Adipocyte (in vitro differentiated cells): ENCODE results near the gene ACTN2.
A peak's percentile ranks its signal among the peaks of the same experiment; 100 is the strongest.
"Not testable (repeated sequence)": the region's sequence is repeated elsewhere in the genome, so short reads cannot be mapped to it uniquely, and the experiment has no call there.

ENCODE experiments used
- DNase-seq: peaks from one replicate; pipeline ENCODE4 v3.0.0-alpha.2; 2015; ENCODE audit warnings: low read depth
- H3K27me3 ChIP-seq: replicated peaks from 2 replicates; pipeline ENCODE4 v1.7.0; 2013; ENCODE audit warnings: mild to moderate bottlenecking, low read length, moderate library complexity; ENCODE audit not compliant: control insufficient read depth, insufficient read depth
- H3K36me3 ChIP-seq: 2 replicates; pipeline ENCODE4 v1.7.0; 2013; ENCODE audit warnings: low read length, mild to moderate bottlenecking, moderate library complexity; ENCODE audit not compliant: control insufficient read depth, insufficient read depth, severe bottlenecking
- H3K4me1 ChIP-seq: 2 replicates; pipeline ENCODE4 v1.7.0; 2013; ENCODE audit warnings: mild to moderate bottlenecking, low read length, moderate library complexity; ENCODE audit not compliant: control insufficient read depth, insufficient read depth
- H3K4me3 ChIP-seq: 2 replicates; pipeline ENCODE4 v1.7.0; 2013; ENCODE audit warnings: mild to moderate bottlenecking, low read length, moderate library complexity
- H3K9ac ChIP-seq: 2 replicates; pipeline ENCODE4 v1.7.0; 2013; ENCODE audit warnings: mild to moderate bottlenecking, low read length, moderate library complexity
- H3K9me3 ChIP-seq: 2 replicates; pipeline ENCODE4 v1.7.0; 2013; ENCODE audit warnings: mild to moderate bottlenecking, low read length, moderate library complexity; ENCODE audit not compliant: control insufficient read depth

The ACTN2 gene

DNA sequence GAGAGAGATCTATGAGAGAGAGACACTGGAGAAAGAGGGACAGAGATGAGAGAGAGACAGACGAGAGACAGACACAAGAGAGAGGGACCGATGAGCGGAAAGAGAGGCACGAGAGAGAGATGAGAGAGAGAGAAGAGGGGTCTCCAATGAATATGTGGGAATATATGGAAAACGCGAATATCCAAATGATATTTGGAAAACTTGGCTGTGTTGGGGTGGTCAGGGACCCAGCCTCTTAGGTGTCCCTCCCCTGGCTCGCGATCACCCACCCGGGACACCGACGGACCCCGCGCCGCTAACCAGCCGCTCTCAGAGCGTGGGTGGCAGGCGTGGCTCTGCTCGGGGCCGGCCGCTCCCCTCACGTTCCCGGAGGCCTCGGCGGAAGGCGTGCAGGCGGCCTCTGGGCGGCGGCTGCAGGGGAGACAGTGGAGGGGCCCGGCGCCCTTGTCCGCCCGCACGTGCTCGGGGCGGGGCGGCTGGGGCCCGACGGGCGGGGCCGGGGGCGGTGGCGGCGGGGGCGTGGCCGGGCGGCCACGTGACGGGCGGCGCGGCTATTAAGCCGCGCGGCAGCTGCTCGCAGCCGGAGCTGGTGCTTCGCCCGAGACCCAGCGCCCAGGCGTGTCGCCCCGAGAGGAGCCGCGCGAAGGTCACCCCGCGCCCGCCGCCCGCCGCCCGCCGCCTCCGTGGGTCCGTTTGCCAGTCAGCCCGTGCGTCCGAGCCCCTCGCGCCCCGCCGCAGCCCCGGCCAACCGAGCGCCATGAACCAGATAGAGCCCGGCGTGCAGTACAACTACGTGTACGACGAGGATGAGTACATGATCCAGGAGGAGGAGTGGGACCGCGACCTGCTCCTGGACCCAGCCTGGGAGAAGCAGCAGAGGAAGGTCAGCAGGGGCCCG lies at the start of gene ACTN2:
ACTN2 (plus strand) TSS at position 583 of the 898 bp plus-strand sequence; CDS start at position 758, 175 bp downstream.
- Histone ChIP-seq H3K9ac (no peak within 1 kb of the TSS), H3K4me3 (peak within 1 kb of the TSS; percentile 73), H3K9me3 (no peaks in the 10 kb centered on the region), H3K27me3 (peaks cover 25% of the 10 kb centered on the region), H3K36me3 (no peaks in the 10 kb centered on the region), H3K4me1 (peaks cover 2% of the 10 kb centered on the region)
- DNase-seq = peak; percentile 27

GRCh38 chr1:236638945-236639344 lies 47.4 kb upstream of the ACTN2 start:
- no peaks in the 10 kb centered on the region for H3K27me3 ChIP-seq
- H3K4me1 ChIP-seq = no peaks in the 10 kb centered on the region
- H3K36me3 ChIP-seq = no peaks in the 10 kb centered on the region
- no peak overlapping the region for H3K4me3 ChIP-seq
- no peak overlapping the region for H3K9ac ChIP-seq
- no peaks in the 10 kb centered on the region for H3K9me3 ChIP-seq
- no peak for DNase-seq

DNA sequence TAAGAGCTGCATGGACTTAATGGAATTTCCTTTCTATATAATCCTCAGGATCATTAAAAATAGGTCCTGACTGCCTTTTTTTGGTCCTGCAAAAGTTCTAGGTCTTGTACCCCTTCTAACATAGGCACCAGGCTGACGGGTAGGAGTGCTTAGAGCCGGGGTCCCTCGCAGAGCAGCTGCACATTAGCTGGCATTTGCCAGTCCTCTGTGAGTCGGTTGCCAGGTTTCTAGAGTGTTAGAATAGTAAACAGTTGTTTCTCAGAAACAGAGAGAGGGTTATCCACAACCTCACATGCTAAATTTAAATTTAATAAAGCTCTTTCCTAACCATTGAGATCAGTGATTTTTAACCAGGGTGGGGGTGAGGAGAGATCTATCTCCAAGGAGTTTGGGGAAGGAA lies 46.6 kb upstream of the ACTN2 start:
- Histone ChIP-seq H3K9me3 (no peaks in the 10 kb centered on the region), H3K4me3 (no peak overlapping the region), H3K4me1 (no peaks in the 10 kb centered on the region), H3K9ac (no peak overlapping the region), H3K36me3 (no peaks in the 10 kb centered on the region), H3K27me3 (no peaks in the 10 kb centered on the region)
- no peak for DNase-seq

DNA sequence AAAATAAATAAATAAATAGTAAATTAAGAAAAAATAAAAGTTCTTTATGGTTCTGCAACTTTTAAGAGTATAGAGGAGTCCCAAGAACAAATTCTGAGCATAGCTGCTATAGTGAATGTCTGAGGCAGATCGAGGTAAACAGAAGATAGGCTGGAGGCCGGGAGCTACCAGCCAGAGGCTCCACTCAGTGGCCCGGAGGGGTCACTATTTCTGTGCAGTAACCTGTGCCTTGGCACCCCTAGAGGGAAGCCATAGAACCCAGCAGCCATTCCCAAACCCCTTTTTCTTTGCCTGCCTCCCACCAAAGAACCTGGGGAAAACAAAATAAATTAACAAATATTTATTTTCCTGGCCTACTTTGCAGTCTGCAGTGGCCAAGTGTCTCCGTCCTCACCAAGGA lies 43.5 kb upstream of the ACTN2 start:
- DNase-seq = no peak
- Histone ChIP-seq H3K4me3 (no peak overlapping the region), H3K36me3 (no peaks in the 10 kb centered on the region), H3K27me3 (no peaks in the 10 kb centered on the region), H3K9ac (no peak overlapping the region), H3K4me1 (no peaks in the 10 kb centered on the region), H3K9me3 (no peaks in the 10 kb centered on the region)

GRCh38 chr1:236645016-236645680 lies 41.2 kb upstream of the ACTN2 start:
- no peaks in the 10 kb centered on the region for H3K9me3 ChIP-seq
- no peaks in the 10 kb centered on the region for H3K4me1 ChIP-seq
- H3K36me3 ChIP-seq = no peaks in the 10 kb centered on the region
- H3K4me3 ChIP-seq = no peak overlapping the region
- no peaks in the 10 kb centered on the region for H3K27me3 ChIP-seq
- no peak overlapping the region for H3K9ac ChIP-seq
- DNase-seq = no peak

- Histone ChIP-seq H3K36me3 (no peaks in the 10 kb centered on the region), H3K4me3 (no peak overlapping the region), H3K27me3 (peaks cover 4% of the 10 kb centered on the region), H3K9ac (no peak overlapping the region), H3K4me1 (no peaks in the 10 kb centered on the region), H3K9me3 (no peaks in the 10 kb centered on the region)
- no peak for DNase-seq
These were observed 31.8 kb upstream of the ACTN2 start for GRCh38 chr1:236654511-236654910.

GRCh38 chr1:236654957-236655356 lies 31.3 kb upstream of the ACTN2 start:
- Histone ChIP-seq H3K4me3 (no peak overlapping the region), H3K9me3 (no peaks in the 10 kb centered on the region), H3K27me3 (peaks cover 4% of the 10 kb centered on the region), H3K4me1 (no peaks in the 10 kb centered on the region), H3K9ac (no peak overlapping the region), H3K36me3 (no peaks in the 10 kb centered on the region)
- DNase-seq = peak; percentile 2

GRCh38 chr1:236657398-236657797 lies 28.9 kb upstream of the ACTN2 start:
- H3K27me3 ChIP-seq = peaks cover 4% of the 10 kb centered on the region
- H3K4me3 ChIP-seq = no peak overlapping the region
- H3K4me1 ChIP-seq = no peaks in the 10 kb centered on the region
- H3K36me3 ChIP-seq = no peaks in the 10 kb centered on the region
- H3K9me3 ChIP-seq = no peaks in the 10 kb centered on the region
- no peak overlapping the region for H3K9ac ChIP-seq
- no peak for DNase-seq

GRCh38 chr1:236659792-236660587 lies 26.3 kb upstream of the ACTN2 start:
- no peaks in the 10 kb centered on the region for H3K4me1 ChIP-seq
- H3K27me3 ChIP-seq = no peaks in the 10 kb centered on the region
- H3K36me3 ChIP-seq = no peaks in the 10 kb centered on the region
- no peak overlapping the region for H3K9ac ChIP-seq
- DNase-seq = no peak
- H3K9me3 ChIP-seq = no peaks in the 10 kb centered on the region
- no peak overlapping the region for H3K4me3 ChIP-seq

DNA sequence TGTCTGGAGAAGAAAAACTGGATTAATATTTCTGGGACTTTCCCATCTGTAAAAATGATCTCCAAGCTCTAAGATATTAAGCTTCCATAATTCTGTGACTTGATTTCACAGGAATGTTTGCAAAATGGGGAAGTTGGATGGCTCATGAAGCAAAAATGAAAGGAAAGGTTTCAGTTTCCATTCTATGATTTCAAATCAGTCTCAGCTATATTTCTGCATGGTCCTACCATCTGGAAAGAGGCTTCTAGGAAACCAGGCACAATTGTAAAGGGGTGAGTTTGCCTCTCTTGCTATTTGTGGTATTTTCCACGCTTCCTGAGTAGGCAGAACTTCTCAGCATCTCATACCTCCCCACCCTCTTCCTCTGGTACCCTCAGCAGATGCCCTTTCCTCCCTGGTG lies 22.4 kb upstream of the ACTN2 start:
- H3K9me3 ChIP-seq = no peaks in the 10 kb centered on the region
- H3K36me3 ChIP-seq = no peaks in the 10 kb centered on the region
- no peak overlapping the region for H3K4me3 ChIP-seq
- H3K4me1 ChIP-seq = no peaks in the 10 kb centered on the region
- H3K9ac ChIP-seq = no peak overlapping the region
- peak; percentile 27 for DNase-seq
- no peaks in the 10 kb centered on the region for H3K27me3 ChIP-seq

DNA sequence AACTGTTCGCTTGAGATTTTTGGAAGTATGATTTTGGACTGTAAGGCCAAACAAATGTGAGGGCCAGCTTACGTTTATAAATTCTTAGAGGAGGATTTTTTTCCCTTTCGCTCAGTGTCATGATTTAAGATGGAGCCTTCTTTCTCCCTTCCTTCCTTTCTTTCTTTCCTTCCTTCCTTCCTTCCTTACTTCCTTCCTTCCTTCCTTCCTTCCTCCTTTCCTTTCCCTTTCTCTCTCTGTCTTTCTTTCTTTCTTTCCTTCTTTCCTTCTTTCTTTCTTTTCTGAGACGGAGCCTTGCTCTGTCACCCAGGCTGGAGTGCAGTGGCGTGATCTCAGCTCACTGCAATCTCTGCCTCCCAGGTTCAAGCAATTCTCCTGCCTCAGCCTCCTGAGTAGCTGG lies 17.4 kb upstream of the ACTN2 start:
- H3K9me3 ChIP-seq, H3K36me3 ChIP-seq, DNase-seq, H3K9ac ChIP-seq, H3K4me3 ChIP-seq, H3K27me3 ChIP-seq: not testable (repeated sequence)
- H3K4me1 ChIP-seq = peaks cover 10% of the 10 kb centered on the region
